ENCODE measurements around the gene CDK5RAP1.
"Not testable (repeated sequence)": the region's sequence is repeated elsewhere in the genome, so short reads cannot be mapped to it uniquely, and the experiment has no call there.

The CDK5RAP1 gene

GRCh38 chr20:33401184-33401920 is at the start of gene CDK5RAP1:
Gene CDK5RAP1, minus strand, starts transcription at chr20:33401519. Its CDS starts 4,455 bp downstream, at chr20:33397064.
- DNase-seq (ENCODE audit: low read depth in 3 of 3): peak; percentile 62 to 71 (median 71)

GRCh38 chr20:33450867-33451266 is 49.5 kb upstream of the CDK5RAP1 start:
- no peak for DNase-seq (ENCODE audit: low read depth in 3 of 3)

GRCh38 chr20:33445881-33446625 is 44.7 kb upstream of the CDK5RAP1 start:
- no peak for DNase-seq (ENCODE audit: low read depth in 3 of 3)

- DNase-seq (ENCODE audit: low read depth in 3 of 3): no peak
Measured at GRCh38 chr20:33444797-33445560, 43.7 kb upstream of the CDK5RAP1 start.

- peak; percentile 79 to 84 (median 79) for DNase-seq (ENCODE audit: low read depth in 3 of 3)
Measured at GRCh38 chr20:33443512-33444239, 42.4 kb upstream of the CDK5RAP1 start, which contains the start of gene SNTA1. Gene SNTA1, minus strand, starts transcription at chr20:33443763. Its CDS starts 143 bp downstream, at chr20:33443620.

- peak in 1 of 3 experiments; percentile 8 for DNase-seq (ENCODE audit: low read depth in 3 of 3)
Measured at GRCh38 chr20:33443006-33443511, 41.7 kb upstream of the CDK5RAP1 start.

- DNase-seq (ENCODE audit: low read depth in 3 of 3): no peak
Measured at GRCh38 chr20:33442136-33443005, 41.1 kb upstream of the CDK5RAP1 start.

- DNase-seq (ENCODE audit: low read depth in 3 of 3): no peak
Measured at GRCh38 chr20:33441142-33441955, 40.0 kb upstream of the CDK5RAP1 start.

- not testable (repeated sequence) for DNase-seq (ENCODE audit: low read depth in 3 of 3)
Measured at GRCh38 chr20:33440562-33440961, 39.2 kb upstream of the CDK5RAP1 start.

- DNase-seq (ENCODE audit: low read depth in 3 of 3): no peak
Measured at GRCh38 chr20:33438481-33438880, 37.2 kb upstream of the CDK5RAP1 start.

- DNase-seq (ENCODE audit: low read depth in 3 of 3): no peak
Measured at GRCh38 chr20:33437141-33437911, 36.0 kb upstream of the CDK5RAP1 start.

GRCh38 chr20:33434434-33434833 is 33.1 kb upstream of the CDK5RAP1 start:
- no peak for DNase-seq (ENCODE audit: low read depth in 3 of 3)

GRCh38 chr20:33433465-33434234 is 32.3 kb upstream of the CDK5RAP1 start:
- no peak for DNase-seq (ENCODE audit: low read depth in 3 of 3)

- DNase-seq (ENCODE audit: low read depth in 3 of 3): no peak
Measured at GRCh38 chr20:33431797-33432381, 30.6 kb upstream of the CDK5RAP1 start.

GRCh38 chr20:33423875-33424274 is 22.6 kb upstream of the CDK5RAP1 start:
- not testable (repeated sequence) for DNase-seq (ENCODE audit: low read depth in 3 of 3)

- no peak for DNase-seq (ENCODE audit: low read depth in 3 of 3)
Measured at GRCh38 chr20:33423141-33423834, 22.0 kb upstream of the CDK5RAP1 start.
